ENCODE measurements around the gene SH3BP1. TPM values are rescaled to one million over a fixed set of nuclear protein-coding genes. Genes with fewer than 3 reads are reported as not detected.

SH3BP1 gene
- polyA plus RNA-seq, 1 donor from 2014 or later, result 0.63 TPM

- Histone ChIP-seq H3K9ac (ENCODE audit: low read length) (no peak overlapping the region), H3K4me2 (ENCODE audit: low read length) (no peak overlapping the region), H3K9me3 (ENCODE audit: low read length) (no peaks in the 10 kb centered on the region), H3F3A (ENCODE audit: insufficient read depth, low read length, poor library complexity, severe bottlenecking) (no peaks in the 10 kb centered on the region), H3K79me2 (replicated peaks; ENCODE audit: insufficient read depth, low read length) (no peaks in the 10 kb centered on the region), H2AFZ (ENCODE audit: low read depth, low read length) (no peak overlapping the region), H3K27me3 (ENCODE audit: insufficient read depth, low read depth, low read length) (no peaks in the 10 kb centered on the region), H3K4me3 (ENCODE audit: low read length) (no peak overlapping the region), H4K20me1 (ENCODE audit: insufficient read depth) (no peaks in the 10 kb centered on the region), H3K27ac (ENCODE audit: low read length) (no peak overlapping the region), H3K9me2 (ENCODE audit: insufficient read depth, low read length) (no peaks in the 10 kb centered on the region), H3K36me3 (ENCODE audit: insufficient read depth, low read length) (no peaks in the 10 kb centered on the region)
- TF ChIP-seq TAF1 (IDR thresholded peaks at IDR 0.05; ENCODE audit: low read depth), result no peak
- no peak for TF ChIP-seq REST (IDR thresholded peaks at IDR 0.05; ENCODE audit: borderline replicate concordance)
- no peak for TF ChIP-seq MXI1 (conservative IDR thresholded peaks at IDR 0.05; ENCODE audit: poor library complexity, severe bottlenecking)
- no peak for TF ChIP-seq SMC3 (conservative IDR thresholded peaks at IDR 0.05; ENCODE audit: poor library complexity)
- TF ChIP-seq EP300 (conservative IDR thresholded peaks at IDR 0.05; ENCODE audit: poor library complexity, severe bottlenecking), result no peak
- TF ChIP-seq POLR2AphosphoS5 (IDR thresholded peaks at IDR 0.05), result no peak
- TF ChIP-seq RAD21 (conservative IDR thresholded peaks at IDR 0.05), result no peak
- TF ChIP-seq EZH2 (IDR thresholded peaks at IDR 0.05; ENCODE audit: borderline replicate concordance, insufficient read depth, low read length, poor library complexity, severe bottlenecking), result no peak
- no peak for TF ChIP-seq CTCF (IDR thresholded peaks at IDR 0.05; ENCODE audit: poor library complexity, severe bottlenecking)
Measured at GRCh38 chr22:37616201-37617083, 23.0 kb upstream of the SH3BP1 start.

- Histone ChIP-seq H3F3A (ENCODE audit: insufficient read depth, low read length, poor library complexity, severe bottlenecking) (no peaks in the 10 kb centered on the region), H3K9me3 (ENCODE audit: low read length) (no peaks in the 10 kb centered on the region), H3K4me2 (ENCODE audit: low read length) (no peak overlapping the region), H3K79me2 (replicated peaks; ENCODE audit: insufficient read depth, low read length) (no peaks in the 10 kb centered on the region), H3K36me3 (ENCODE audit: insufficient read depth, low read length) (no peaks in the 10 kb centered on the region), H3K27me3 (ENCODE audit: insufficient read depth, low read depth, low read length) (no peaks in the 10 kb centered on the region), H3K4me3 (ENCODE audit: low read length) (no peak overlapping the region), H2AFZ (ENCODE audit: low read depth, low read length) (no peak overlapping the region), H3K9ac (ENCODE audit: low read length) (no peak overlapping the region), H3K27ac (ENCODE audit: low read length) (no peak overlapping the region), H4K20me1 (ENCODE audit: insufficient read depth) (no peaks in the 10 kb centered on the region), H3K9me2 (ENCODE audit: insufficient read depth, low read length) (no peaks in the 10 kb centered on the region)
- TF ChIP-seq TAF1 (IDR thresholded peaks at IDR 0.05; ENCODE audit: low read depth) (no peak), EP300 (conservative IDR thresholded peaks at IDR 0.05; ENCODE audit: poor library complexity, severe bottlenecking) (no peak), RAD21 (conservative IDR thresholded peaks at IDR 0.05) (no peak), EZH2 (IDR thresholded peaks at IDR 0.05; ENCODE audit: borderline replicate concordance, insufficient read depth, low read length, poor library complexity, severe bottlenecking) (no peak), REST (IDR thresholded peaks at IDR 0.05; ENCODE audit: borderline replicate concordance) (no peak), POLR2AphosphoS5 (IDR thresholded peaks at IDR 0.05) (no peak), MXI1 (conservative IDR thresholded peaks at IDR 0.05; ENCODE audit: poor library complexity, severe bottlenecking) (no peak), SMC3 (conservative IDR thresholded peaks at IDR 0.05; ENCODE audit: poor library complexity) (no peak), CTCF (IDR thresholded peaks at IDR 0.05; ENCODE audit: poor library complexity, severe bottlenecking) (no peak)
Measured at GRCh38 chr22:37617431-37617830, 22.0 kb upstream of the SH3BP1 start.

Measured in neural cell (in vitro differentiated cells).